Activated naive CD4-positive, alpha-beta T cell treated with Interleukin-2 at 50 U/mL for 16 hours (primary cell): ENCODE data around the gene ZNF311.
"Not testable (repeated sequence)": the region's sequence is repeated elsewhere in the genome, so short reads cannot be mapped to it uniquely, and the experiment has no call there.

Experiments used
- DNase-seq: peaks from one replicate; pipeline ENCODE4 v3.0.0-alpha.2; 2020

The ZNF311 gene

GRCh38 chr6:28953039-28953584 is 52.0 kb downstream of the ZNF311 start:
- peak; percentile 66 for DNase-seq

GRCh38 chr6:28949656-28950195 is 55.4 kb downstream of the ZNF311 start:
- not testable (repeated sequence) for DNase-seq

GRCh38 chr6:28948782-28949486 is 56.2 kb downstream of the ZNF311 start:
- no peak for DNase-seq

GRCh38 chr6:28947831-28948270 is 57.3 kb downstream of the ZNF311 start:
- DNase-seq = no peak

GRCh38 chr6:28947067-28947765 is 57.9 kb downstream of the ZNF311 start:
- DNase-seq = no peak

GRCh38 chr6:28945349-28945748 is 59.8 kb downstream of the ZNF311 start:
- DNase-seq = no peak
